Body of pancreas (tissue), 4 donors: Measurements from ENCODE around the gene SERPINF2. TPM values are rescaled to one million over a fixed set of nuclear protein-coding genes. Genes with fewer than 3 reads are reported as not detected.
"Not testable (repeated sequence)": the region's sequence is repeated elsewhere in the genome, so short reads cannot be mapped to it uniquely, and the experiment has no call there.

Source experiments
- ATAC-seq: fragments of 150-250 bp; one replicate; pipeline ENCODE4 v1.9.1; 2016
- DNase-seq, 4 donors: peaks; one replicate each; pipeline ENCODE4 v3.0.0-alpha.2; 2019
- H3K27ac ChIP-seq, 4 donors: fragments of 200-600 bp; sonication (generic); 1 replicate in 3 of 4; 2 replicates in 1 of 4; pipeline versions ENCODE4 v1.5.1 to v1.6.1; 2016 to 2019; ENCODE audit warnings: mild to moderate bottlenecking in 1 of 4, mixed read lengths in 1 of 4, moderate library complexity in 1 of 4
- H3K27me3 ChIP-seq, 2 donors: fragments of 200-600 bp; sonication (generic); one replicate each; pipeline ENCODE4 v1.6.0; 2016; ENCODE audit warnings: mild to moderate bottlenecking in 1 of 2
- H3K36me3 ChIP-seq, 2 donors: fragments of 200-600 bp; sonication (generic); replicated peaks in 1 of 2; 2 replicates each; pipeline ENCODE4 v1.5.1; 2016; ENCODE audit warnings: low read depth in 2 of 2; ENCODE audit not compliant: insufficient read depth in 1 of 2
- H3K4me1 ChIP-seq: fragments of 200-600 bp; sonication (generic); one replicate; pipeline ENCODE4 v1.6.0; 2016
- H3K4me3 ChIP-seq, 2 donors: fragments of 200-600 bp; sonication (generic); 1 replicate in 1 of 2; 2 replicates in 1 of 2; pipeline ENCODE4 v1.5.1; 2016 to 2019
- H3K9me3 ChIP-seq, 3 donors: fragments of 200-600 bp; sonication (generic); 1 replicate in 2 of 3; 2 replicates in 1 of 3; pipeline ENCODE4 v1.5.1; 2016
- POLR2A ChIP-seq, 3 donors: fragments of 450-650 bp; IDR thresholded peaks; one replicate each; pipeline ENCODE4 v1.6.1; 2016; ENCODE audit warnings: antibody characterized with exemption in 3 of 3, mild to moderate bottlenecking in 2 of 3
- WGBS, 2 donors: methylation state at CpG; one replicate each; pipeline ENCODE4 v1.1.5; 2017; 5-methylcytosine and 5-hydroxymethylcytosine counted together
- intact Hi-C: fragments of 100-400 bp; cut with DNase I; formaldehyde crosslinking; loops from one replicate; pipeline ENCODE4 v1.15.1; 2023
- total RNA-seq, 2 donors: library from RNA; depleted of rRNA; stranded (reverse); fragments of >200 nt; gene quantifications; one replicate each; pipeline ENCODE4 v1.1.0, GENCODE V29; 2016
- TF ChIP-seq, protein P1 (sequence below), 7 experiments: fragments of 450-650 bp in 4 of 7; fragments of 200-600 bp in 3 of 7; sonication (generic) in 3 of 7; IDR thresholded peaks; one replicate each; pipeline ENCODE4 v1.5.1; 2016 to 2019; ENCODE audit warnings: antibody characterized with exemption in 7 of 7

Gene SERPINF2
- total RNA-seq, 2 donors from 2014 or later, result 5.9 to 8.8 TPM

DNA sequence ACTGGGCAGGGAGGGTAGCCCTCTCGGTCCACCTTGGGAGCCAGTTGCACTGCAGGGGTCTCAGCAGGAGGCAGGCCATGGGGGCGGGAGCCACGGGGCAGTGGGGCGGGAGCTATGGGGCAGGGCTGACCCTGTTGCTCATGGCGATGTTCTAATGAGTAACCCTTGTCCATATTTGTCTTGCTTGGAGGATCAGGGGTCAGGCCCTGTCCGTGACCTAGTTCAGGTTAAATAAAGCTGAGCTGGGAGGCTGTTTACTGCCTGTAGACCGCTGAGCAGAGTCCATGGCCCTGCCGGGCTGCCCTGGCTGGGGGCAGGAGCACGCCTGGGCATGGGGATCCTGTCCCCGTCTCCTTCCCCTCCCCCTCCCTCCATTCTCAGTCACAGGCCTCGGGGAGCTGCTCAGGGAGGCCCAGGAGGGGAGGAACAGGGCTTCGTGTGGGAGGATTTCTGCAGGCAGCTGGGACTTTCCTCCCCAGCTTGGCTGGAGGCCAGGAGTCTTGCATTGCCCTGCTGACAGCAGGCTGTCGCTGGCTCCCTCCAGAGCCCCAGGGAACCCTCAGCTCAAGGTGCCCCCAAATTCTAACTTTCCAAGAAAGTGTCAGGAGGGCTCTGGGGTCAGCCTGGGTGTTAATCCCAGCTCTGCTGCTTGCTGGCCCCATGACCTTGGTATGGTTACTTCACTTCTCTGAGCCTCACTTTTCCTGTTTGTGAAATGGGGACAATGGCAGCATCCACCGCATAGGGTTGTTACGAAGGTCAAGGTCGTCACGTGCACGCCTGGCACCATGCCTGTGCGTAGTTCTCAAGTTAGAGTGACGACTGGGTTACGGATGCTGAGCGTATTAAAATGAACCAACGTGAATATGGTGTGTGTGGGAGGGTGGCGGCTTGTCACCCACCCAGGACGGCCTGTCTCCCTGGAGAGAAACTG, 6.1 kb upstream of the SERPINF2 start:
- no peak overlapping the region for H3K27ac ChIP-seq
- H3K4me3 ChIP-seq, result no peak overlapping the region
- H3K9me3 ChIP-seq, result no peaks in the 10 kb centered on the region
- TF ChIP-seq, protein P1, sequence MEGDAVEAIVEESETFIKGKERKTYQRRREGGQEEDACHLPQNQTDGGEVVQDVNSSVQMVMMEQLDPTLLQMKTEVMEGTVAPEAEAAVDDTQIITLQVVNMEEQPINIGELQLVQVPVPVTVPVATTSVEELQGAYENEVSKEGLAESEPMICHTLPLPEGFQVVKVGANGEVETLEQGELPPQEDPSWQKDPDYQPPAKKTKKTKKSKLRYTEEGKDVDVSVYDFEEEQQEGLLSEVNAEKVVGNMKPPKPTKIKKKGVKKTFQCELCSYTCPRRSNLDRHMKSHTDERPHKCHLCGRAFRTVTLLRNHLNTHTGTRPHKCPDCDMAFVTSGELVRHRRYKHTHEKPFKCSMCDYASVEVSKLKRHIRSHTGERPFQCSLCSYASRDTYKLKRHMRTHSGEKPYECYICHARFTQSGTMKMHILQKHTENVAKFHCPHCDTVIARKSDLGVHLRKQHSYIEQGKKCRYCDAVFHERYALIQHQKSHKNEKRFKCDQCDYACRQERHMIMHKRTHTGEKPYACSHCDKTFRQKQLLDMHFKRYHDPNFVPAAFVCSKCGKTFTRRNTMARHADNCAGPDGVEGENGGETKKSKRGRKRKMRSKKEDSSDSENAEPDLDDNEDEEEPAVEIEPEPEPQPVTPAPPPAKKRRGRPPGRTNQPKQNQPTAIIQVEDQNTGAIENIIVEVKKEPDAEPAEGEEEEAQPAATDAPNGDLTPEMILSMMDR (IDR thresholded peaks at IDR 0.05), result no peak
- no peak for TF ChIP-seq POLR2A (IDR thresholded peaks at IDR 0.05)
- 71 to 76% methylated on average over 12 to 23 of the region's 25 CpGs for WGBS, 2 donors
- no peaks in the 10 kb centered on the region for H3K27me3 ChIP-seq
- no peaks in the 10 kb centered on the region for H3K36me3 ChIP-seq
- peak in 3 of 4 donors; percentile 49 to 74 (median 56) for DNase-seq
- H3K4me1 ChIP-seq, result no peaks in the 10 kb centered on the region
- intact Hi-C loops, result no loop called here
- peak; percentile 21 for ATAC-seq

DNA sequence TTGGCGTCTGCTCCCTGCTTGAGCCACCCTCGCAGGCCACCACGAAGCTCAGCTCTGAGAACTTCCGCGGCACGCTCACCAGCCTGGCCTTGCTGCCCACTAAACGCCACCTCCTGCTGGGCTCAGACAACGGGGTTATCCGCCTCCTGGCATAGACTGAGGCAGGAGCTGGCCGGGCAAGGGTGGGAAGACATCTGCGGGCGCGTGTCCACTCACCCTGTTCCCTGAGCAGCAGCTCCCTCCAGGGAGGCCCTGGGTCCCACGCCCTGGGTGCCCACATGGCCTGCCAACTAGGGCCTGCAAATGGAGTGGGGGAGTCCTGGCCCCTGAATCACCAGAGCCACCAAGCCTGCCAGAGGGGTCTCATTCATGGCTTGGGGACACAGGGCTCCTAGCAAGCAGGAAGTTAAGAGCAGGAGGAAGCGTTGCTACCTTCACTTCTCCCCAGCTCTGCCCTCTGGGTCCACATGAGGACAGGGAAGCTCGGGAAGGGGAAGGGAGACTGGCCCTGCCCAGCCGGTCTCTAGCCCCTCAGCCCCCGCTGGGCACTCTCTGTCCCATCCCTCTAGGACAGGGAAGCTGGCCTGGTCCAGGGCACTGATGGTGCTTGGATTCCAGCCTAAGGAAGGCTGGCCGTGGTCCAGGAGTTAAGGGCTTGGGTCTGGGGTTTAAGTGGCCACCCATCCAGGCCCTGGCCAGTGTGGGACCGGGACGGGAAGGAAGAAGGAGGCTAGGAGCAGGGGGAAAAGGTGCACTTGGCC, 5.0 kb upstream of the SERPINF2 start:
- DNase-seq (no peak), ATAC-seq (no peak)
- intact Hi-C loops, result no loop called here
- Histone ChIP-seq H3K4me1 (no peaks in the 10 kb centered on the region), H3K27me3 (no peaks in the 10 kb centered on the region), H3K9me3 (no peaks in the 10 kb centered on the region), H3K27ac (peak overlapping the region in 1 of 4 donors; percentile 10), H3K4me3 (no peak overlapping the region), H3K36me3 (no peaks in the 10 kb centered on the region)
- WGBS, 2 donors, result 78 to 96% methylated on average over 13 to 15 of the region's 21 CpGs
- no peak for TF ChIP-seq POLR2A (IDR thresholded peaks at IDR 0.05)
- TF ChIP-seq, protein P1 (IDR thresholded peaks at IDR 0.05), result no peak

DNA sequence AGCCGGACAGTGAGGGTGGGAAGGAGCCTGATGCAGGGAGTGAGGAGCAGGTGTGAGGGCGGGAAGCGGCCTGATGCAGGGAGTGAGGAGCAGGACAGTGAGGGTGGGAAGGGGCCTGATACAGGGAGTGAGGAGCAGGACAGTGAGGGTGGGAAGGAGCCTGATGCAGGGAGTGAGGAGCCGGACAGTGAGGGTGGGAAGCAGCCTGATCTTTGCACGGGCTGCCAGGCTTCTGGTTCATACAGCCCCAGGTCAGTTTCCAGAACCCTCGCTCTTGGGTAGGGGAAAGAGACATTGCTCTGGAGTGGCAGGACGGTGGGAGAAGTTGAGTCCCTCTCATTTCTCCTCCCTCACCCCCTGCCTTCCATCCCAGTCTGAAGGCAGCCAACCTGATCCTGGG, 772 bp upstream of the SERPINF2 start:
- intact Hi-C loops, H3K27me3 ChIP-seq, H3K9me3 ChIP-seq, DNase-seq, H3K4me3 ChIP-seq, H3K27ac ChIP-seq, H3K4me1 ChIP-seq, ATAC-seq, H3K36me3 ChIP-seq: not testable (repeated sequence)
- WGBS, 2 donors, result 87 to 91% methylated on average over 4 to 7 of the region's 7 CpGs

DNA sequence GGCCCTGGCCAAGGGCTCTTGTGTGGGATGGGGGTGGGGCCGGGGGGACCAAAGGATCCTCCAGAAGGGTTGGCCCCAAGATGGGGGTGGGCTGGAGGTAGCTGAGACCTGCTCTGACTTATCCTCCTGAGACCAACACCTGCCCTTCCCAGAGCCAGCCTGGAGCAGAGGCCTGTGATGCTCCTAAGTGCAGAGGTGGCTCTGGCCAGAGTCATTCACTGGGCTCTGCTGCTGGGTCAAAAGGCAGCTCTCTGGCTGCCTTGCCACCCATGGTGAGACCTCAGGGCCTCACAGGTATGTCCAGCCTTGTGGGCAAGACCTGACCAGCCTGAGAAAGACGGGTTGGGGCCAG, 393 bp downstream of the SERPINF2 start:
- 86% methylated on average over 2 of the region's 2 CpGs; no CpG with 5 or more reads in 1 of the 2 donors for WGBS, 2 donors
- Histone ChIP-seq H3K4me3 (no peak overlapping the region), H3K27ac (no peak overlapping the region), H3K9me3 (no peaks in the 10 kb centered on the region), H3K36me3 (no peaks in the 10 kb centered on the region), H3K27me3 (no peaks in the 10 kb centered on the region), H3K4me1 (no peaks in the 10 kb centered on the region)
- no peak for TF ChIP-seq POLR2A (IDR thresholded peaks at IDR 0.05)
- TF ChIP-seq, protein P1 (IDR thresholded peaks at IDR 0.05), result no peak
- intact Hi-C loops, result no loop called here
- ATAC-seq (no peak), DNase-seq (no peak)
